Kidney epithelial cell (primary cell): Measurements from ENCODE around the gene SLC43A1. TPM values are rescaled to one million over a fixed set of nuclear protein-coding genes. Genes with fewer than 3 reads are reported as not detected.

Experiments
- DNase-seq: peaks from one replicate; pipeline ENCODE4 v3.0.0-alpha.2; 2010; ENCODE audit warnings: low read depth
- H3K27me3 ChIP-seq: 2 replicates; pipeline ENCODE4 v1.6.0; 2011; ENCODE audit warnings: low read length; ENCODE audit not compliant: control insufficient read depth, insufficient read depth
- H3K36me3 ChIP-seq: 2 replicates; pipeline ENCODE4 v1.5.1; 2011; ENCODE audit warnings: low read length; ENCODE audit not compliant: control insufficient read depth, insufficient read depth
- H3K4me3 ChIP-seq: 2 replicates; pipeline ENCODE4 v1.5.1; 2011; ENCODE audit warnings: low read depth, mild to moderate bottlenecking, control low read depth, low read length
- CTCF ChIP-seq: IDR thresholded peaks from 2 replicates; pipeline ENCODE4 v1.5.1; 2011; ENCODE audit warnings: mild to moderate bottlenecking, moderate library complexity, low read length, control low read depth, inconsistent platforms; ENCODE audit not compliant: insufficient read depth, poor library complexity, severe bottlenecking
- total RNA-seq: library from RNA; depleted of rRNA; stranded (reverse); fragments of >200 nt; gene quantifications from 2 replicates; pipeline ENCODE4 v1.2.3, GENCODE V29; 2015

SLC43A1 gene
- total RNA-seq, 1 donor from 2014 or later, result 16.7 TPM

- no peaks in the 10 kb centered on the region for H3K36me3 ChIP-seq
- H3K27me3 ChIP-seq, result peaks cover 53% of the 10 kb centered on the region
- peak overlapping the region; percentile 0 for H3K4me3 ChIP-seq
- DNase-seq, result no peak
- no peak for TF ChIP-seq CTCF
These were observed 39.3 kb downstream of the SLC43A1 start for GRCh38 chr11:57476047-57476756.

DNA sequence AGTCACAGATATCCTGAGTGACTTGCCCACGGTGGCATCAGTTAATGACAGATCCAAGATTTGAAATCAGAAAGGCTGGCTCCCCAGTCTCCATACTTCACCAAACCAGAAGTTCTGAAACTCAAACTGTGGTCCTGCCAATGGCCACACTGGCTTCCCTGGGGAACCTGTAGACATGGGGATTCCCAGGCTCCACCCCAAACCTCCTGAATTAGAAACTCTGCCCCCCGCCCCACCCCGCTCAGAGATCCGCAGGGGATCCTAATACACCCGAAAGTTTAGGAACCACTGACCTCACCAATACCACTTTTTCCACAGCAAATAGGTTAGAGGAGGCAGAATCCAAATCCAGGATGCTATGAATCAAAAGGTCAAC, 39.8 kb downstream of the SLC43A1 start:
- no peak for TF ChIP-seq CTCF
- no peak for DNase-seq
- no peak overlapping the region for H3K4me3 ChIP-seq
- H3K36me3 ChIP-seq, result no peaks in the 10 kb centered on the region
- peaks cover 48% of the 10 kb centered on the region for H3K27me3 ChIP-seq

DNA sequence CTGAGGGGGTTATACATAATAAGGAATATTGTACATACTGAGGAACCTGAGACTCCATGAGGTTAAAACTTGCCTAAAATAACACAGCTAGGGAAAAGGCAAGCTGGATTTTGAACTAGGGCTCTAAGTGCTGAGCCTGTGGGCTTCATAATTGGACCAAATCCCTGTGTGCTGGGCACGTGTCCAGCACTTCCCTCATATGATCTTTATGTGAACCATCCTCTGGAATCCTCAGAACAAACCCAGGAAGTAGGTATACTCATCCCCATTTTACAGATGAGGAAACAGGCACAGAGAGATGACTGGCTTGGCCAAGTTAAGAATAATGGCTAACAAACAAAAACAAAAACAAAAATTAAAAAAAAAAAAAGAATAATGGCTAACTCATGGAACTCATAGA, 40.3 kb downstream of the SLC43A1 start:
- peaks cover 48% of the 10 kb centered on the region for H3K27me3 ChIP-seq
- no peak overlapping the region for H3K4me3 ChIP-seq
- TF ChIP-seq CTCF, result no peak
- no peak for DNase-seq
- H3K36me3 ChIP-seq, result no peaks in the 10 kb centered on the region

DNA sequence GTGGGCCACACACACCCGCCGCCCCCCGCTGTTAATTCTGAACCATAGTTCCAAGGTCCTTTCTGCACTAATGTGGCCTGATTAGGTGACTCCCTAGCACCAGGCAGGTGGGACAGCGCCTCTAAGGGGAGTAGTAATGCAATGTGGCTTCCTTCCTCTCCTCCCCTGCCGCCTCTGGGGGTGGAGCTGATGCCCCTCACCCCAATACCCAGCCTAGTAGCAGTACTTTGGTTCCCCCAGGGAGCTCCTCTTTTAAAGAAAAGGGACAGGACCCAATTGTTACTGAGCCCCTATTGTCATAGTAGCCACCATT, 40.7 kb downstream of the SLC43A1 start:
- DNase-seq, result no peak
- TF ChIP-seq CTCF, result no peak
- peaks cover 48% of the 10 kb centered on the region for H3K27me3 ChIP-seq
- no peaks in the 10 kb centered on the region for H3K36me3 ChIP-seq
- H3K4me3 ChIP-seq, result no peak overlapping the region

DNA sequence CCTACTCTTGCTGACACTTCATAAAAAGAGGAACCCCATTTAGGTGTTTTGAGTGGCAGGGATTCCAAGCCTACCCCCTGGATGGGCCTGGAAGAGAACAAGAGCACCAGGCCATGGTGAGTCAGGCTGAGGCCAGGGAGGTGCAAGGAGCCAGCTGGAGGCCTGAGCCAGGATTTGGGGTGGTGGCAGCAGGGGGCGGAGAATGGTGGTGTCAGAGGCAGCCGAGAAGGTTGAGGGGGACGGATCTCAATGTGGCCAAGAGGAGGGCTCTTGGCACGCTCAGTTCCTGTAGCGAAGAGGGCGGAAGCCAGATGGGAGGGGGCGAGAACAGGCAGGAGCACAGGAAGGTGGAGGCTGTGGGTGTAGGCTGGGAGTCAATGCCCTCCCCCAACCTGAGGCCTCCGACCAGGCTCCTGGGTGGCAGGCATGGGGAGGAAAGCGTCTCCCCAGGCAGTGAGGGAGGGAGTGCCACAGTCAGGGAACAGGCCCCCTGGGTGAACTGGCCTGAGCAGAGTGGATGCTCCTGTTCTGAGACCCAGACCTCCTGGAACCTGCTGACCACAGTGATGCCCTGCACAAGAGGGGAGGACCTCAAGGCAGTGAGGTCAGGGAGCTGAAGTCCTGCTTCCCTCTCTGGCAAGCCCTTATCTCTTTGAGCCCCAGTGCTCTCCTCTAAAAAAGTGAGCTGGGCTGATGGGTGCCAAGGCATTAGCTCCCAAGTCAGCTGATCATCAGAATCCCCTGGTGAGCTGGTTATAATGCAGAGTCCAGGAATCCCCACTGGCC, 41.3 kb downstream of the SLC43A1 start:
- H3K27me3 ChIP-seq, result peaks cover 46% of the 10 kb centered on the region
- DNase-seq, result no peak
- no peak for TF ChIP-seq CTCF

More for the DNA sequence above, 41.3 kb downstream of the SLC43A1 start:
- H3K36me3 ChIP-seq, result no peaks in the 10 kb centered on the region
- H3K4me3 ChIP-seq, result no peak overlapping the region
